Lung (tissue), 12 donors: ENCODE results near the gene SSH2. TPM values are rescaled to one million over a fixed set of nuclear protein-coding genes. Genes with fewer than 3 reads are reported as not detected.

Experiments
- ATAC-seq: fragments of 200-7000 bp; cut with Tn5 transposase; one replicate; pipeline ENCODE4 v1.9.1; 2020; ENCODE audit warnings: moderate number of reproducible peaks; ENCODE audit not compliant: insufficient read depth, low FRiP score
- DNase-seq, 3 donors: peaks; one replicate each; pipeline ENCODE4 v3.0.0-alpha.2; 2013 to 2017
- H3K27ac ChIP-seq, 2 donors: one replicate each; pipeline ENCODE4 v1.5.1; 2013; ENCODE audit warnings: mild to moderate bottlenecking in 2 of 2, moderate library complexity in 2 of 2, control low read depth in 1 of 2, inconsistent platforms in 1 of 2, low read depth in 1 of 2, low read length in 1 of 2
- H3K27me3 ChIP-seq, 3 donors: one replicate each; pipeline ENCODE4 v1.5.1; 2013; ENCODE audit warnings: low read length in 2 of 3; ENCODE audit not compliant: control insufficient read depth in 3 of 3, insufficient read depth in 3 of 3
- H3K36me3 ChIP-seq, 4 donors: one replicate each; pipeline ENCODE4 v1.5.1; 2013; ENCODE audit warnings: low read length in 4 of 4, mild to moderate bottlenecking in 1 of 4, moderate library complexity in 1 of 4; ENCODE audit not compliant: control insufficient read depth in 4 of 4, insufficient read depth in 4 of 4
- H3K4me1 ChIP-seq, 5 donors: one replicate each; pipeline ENCODE4 v1.5.1; 2013; ENCODE audit warnings: low read length in 5 of 5, mild to moderate bottlenecking in 2 of 5, moderate library complexity in 1 of 5; ENCODE audit not compliant: control insufficient read depth in 5 of 5, insufficient read depth in 5 of 5
- H3K4me3 ChIP-seq: one replicate; pipeline ENCODE4 v1.5.1; 2013; ENCODE audit warnings: mild to moderate bottlenecking, control low read depth, moderate library complexity
- H3K9ac ChIP-seq, 2 donors: one replicate each; pipeline ENCODE4 v1.5.1; 2013; ENCODE audit warnings: low read length in 2 of 2, control low read depth in 1 of 2; ENCODE audit not compliant: insufficient read depth in 1 of 2
- H3K9me3 ChIP-seq, 4 donors: one replicate each; pipeline ENCODE4 v1.5.1; 2013; ENCODE audit warnings: low read length in 3 of 4, mild to moderate bottlenecking in 1 of 4, moderate library complexity in 1 of 4; ENCODE audit not compliant: control insufficient read depth in 4 of 4, insufficient read depth in 3 of 4
- WGBS, 2 donors: extraction: QIAGEN DNeasy Blood & Tissue Kit; methylation state at CpG; one replicate each; pipeline ENCODE4 v1.1.7; 2013; 5-methylcytosine and 5-hydroxymethylcytosine counted together
- polyA plus RNA-seq, 2 donors: library from polyadenylated mRNA; stranded (reverse); fragments of 200-250 nt; gene quantifications; one replicate each; pipeline ENCODE4 v1.2.1, GENCODE V29; 2013
- total RNA-seq, 2 donors: library from RNA; depleted of rRNA in 1 of 2; stranded (reverse); fragments of >200 nt in 1 of 2; gene quantifications; one replicate each; pipeline ENCODE4 v1.2.1, GENCODE V29; 2014 to 2021
- TF ChIP-seq, protein P1 (sequence below): IDR thresholded peaks from 2 replicates; pipeline ENCODE4 v1.5.1; 2012; ENCODE audit warnings: mild to moderate bottlenecking; ENCODE audit errors: control extremely low read depth, extremely low read depth
- donor health status: control.
- donor health status: control.
- donor health status: Bipolar disorder and iron deficiency.
- donor health status: healthy.
- donor health status: DM: yes; HTN: yes; CAD: no.

The SSH2 gene
- total and polyA plus RNA-seq, 4 donors = 23.4 to 69.4 (median 41.1) TPM

GRCh38 chr17:29914819-29915537 is 15.1 kb downstream of the SSH2 start:
- H3K27ac ChIP-seq = no peak overlapping the region
- ATAC-seq (no peak), DNase-seq (no peak)
- TF ChIP-seq, protein P1, sequence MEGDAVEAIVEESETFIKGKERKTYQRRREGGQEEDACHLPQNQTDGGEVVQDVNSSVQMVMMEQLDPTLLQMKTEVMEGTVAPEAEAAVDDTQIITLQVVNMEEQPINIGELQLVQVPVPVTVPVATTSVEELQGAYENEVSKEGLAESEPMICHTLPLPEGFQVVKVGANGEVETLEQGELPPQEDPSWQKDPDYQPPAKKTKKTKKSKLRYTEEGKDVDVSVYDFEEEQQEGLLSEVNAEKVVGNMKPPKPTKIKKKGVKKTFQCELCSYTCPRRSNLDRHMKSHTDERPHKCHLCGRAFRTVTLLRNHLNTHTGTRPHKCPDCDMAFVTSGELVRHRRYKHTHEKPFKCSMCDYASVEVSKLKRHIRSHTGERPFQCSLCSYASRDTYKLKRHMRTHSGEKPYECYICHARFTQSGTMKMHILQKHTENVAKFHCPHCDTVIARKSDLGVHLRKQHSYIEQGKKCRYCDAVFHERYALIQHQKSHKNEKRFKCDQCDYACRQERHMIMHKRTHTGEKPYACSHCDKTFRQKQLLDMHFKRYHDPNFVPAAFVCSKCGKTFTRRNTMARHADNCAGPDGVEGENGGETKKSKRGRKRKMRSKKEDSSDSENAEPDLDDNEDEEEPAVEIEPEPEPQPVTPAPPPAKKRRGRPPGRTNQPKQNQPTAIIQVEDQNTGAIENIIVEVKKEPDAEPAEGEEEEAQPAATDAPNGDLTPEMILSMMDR = no peak
- 68 to 76% methylated on average over 2 of the region's 2 CpGs for WGBS, 2 donors
- H3K27me3 ChIP-seq = no peaks in the 10 kb centered on the region
- H3K4me3 ChIP-seq = no peak overlapping the region
- peaks cover 0 to 10% (median 7%) of the 10 kb centered on the region in 5 donors for H3K4me1 ChIP-seq
- no peaks in the 10 kb centered on the region for H3K9me3 ChIP-seq
- H3K36me3 ChIP-seq = peaks cover 0 to 1% (median 0%) of the 10 kb centered on the region in 4 donors
- no peak overlapping the region for H3K9ac ChIP-seq

- Histone ChIP-seq H3K27ac (no peak overlapping the region), H3K4me3 (no peak overlapping the region), H3K27me3 (no peaks in the 10 kb centered on the region), H3K4me1 (peaks cover 0 to 8% (median 6%) of the 10 kb centered on the region in 5 donors), H3K36me3 (peaks cover 0 to 1% (median 0%) of the 10 kb centered on the region in 4 donors), H3K9me3 (no peaks in the 10 kb centered on the region), H3K9ac (no peak overlapping the region)
- no peak for ATAC-seq
- DNase-seq = no peak
- TF ChIP-seq, protein P1 = no peak
These were observed 18.3 kb downstream of the SSH2 start for GRCh38 chr17:29911641-29912177.

GRCh38 chr17:29909236-29910003 is 20.6 kb downstream of the SSH2 start:
- no peak for DNase-seq
- ATAC-seq = no peak
- TF ChIP-seq, protein P1 = no peak
- H3K4me1 ChIP-seq = peaks cover 0 to 8% (median 6%) of the 10 kb centered on the region in 5 donors
- H3K27ac ChIP-seq = no peak overlapping the region
- no peaks in the 10 kb centered on the region for H3K9me3 ChIP-seq
- 92 to 94% methylated on average over 6 of the region's 6 CpGs for WGBS, 2 donors
- H3K9ac ChIP-seq = no peak overlapping the region
- H3K36me3 ChIP-seq = no peaks in the 10 kb centered on the region
- no peaks in the 10 kb centered on the region for H3K27me3 ChIP-seq
- H3K4me3 ChIP-seq = no peak overlapping the region
